SK-N-SH treated with all-trans-retinoic acid at 6 μM for 48 hours (cell line): ENCODE data around the gene PYGM.

Experiments used
- ARNTL ChIP-seq: fragments of 450-650 bp; formaldehyde crosslinking; IDR thresholded peaks from 2 replicates; pipeline ENCODE4 v1.5.0; 2020; ENCODE audit warnings: low read depth, mild to moderate bottlenecking, moderate library complexity, borderline replicate concordance
- BACH2 ChIP-seq: fragments of 250-450 bp; sonication (Bioruptor Pico); IDR thresholded peaks from 2 replicates; pipeline ENCODE4 v1.9.0; 2021; ENCODE audit warnings: mild to moderate bottlenecking, borderline replicate concordance
- ESRRG ChIP-seq: fragments of 250-450 bp; sonication (Bioruptor Pico); IDR thresholded peaks from 2 replicates; pipeline ENCODE4 v1.6.1; 2021; ENCODE audit warnings: mild to moderate bottlenecking
- GLIS3 ChIP-seq: fragments of 250-450 bp; sonication (Bioruptor Pico); IDR thresholded peaks from 2 replicates; pipeline ENCODE4 v1.5.0; 2020; ENCODE audit warnings: mild to moderate bottlenecking, moderate library complexity
- POU6F1 ChIP-seq: fragments of 250-450 bp; sonication (Bioruptor Pico); IDR thresholded peaks from 2 replicates; pipeline ENCODE4 v1.8.0; 2021; ENCODE audit warnings: low read depth, mild to moderate bottlenecking, moderate library complexity, borderline replicate concordance
- RARB ChIP-seq: fragments of 250-450 bp; sonication (Bioruptor Pico); IDR thresholded peaks from 2 replicates; pipeline ENCODE4 v1.8.0; 2021; ENCODE audit warnings: mild to moderate bottlenecking, moderate library complexity
- TOX ChIP-seq: fragments of 250-450 bp; sonication (Bioruptor Pico); IDR thresholded peaks from 2 replicates; pipeline ENCODE4 v1.8.0; 2021; ENCODE audit warnings: mild to moderate bottlenecking, moderate library complexity, borderline replicate concordance
- ZFP3 ChIP-seq: fragments of 250-450 bp; sonication (Bioruptor Pico); IDR thresholded peaks from 2 replicates; pipeline ENCODE4 v1.5.0; 2020; ENCODE audit warnings: mild to moderate bottlenecking, moderate library complexity
- ZFP30 ChIP-seq: fragments of 450-650 bp; formaldehyde crosslinking; IDR thresholded peaks from 2 replicates; pipeline ENCODE4 v1.5.0; 2022; ENCODE audit warnings: mild to moderate bottlenecking, moderate library complexity
- ZNF565 ChIP-seq: fragments of 450-650 bp; formaldehyde crosslinking; conservative IDR thresholded peaks from 2 replicates; pipeline ENCODE4 v1.5.0; 2020; ENCODE audit warnings: low read depth, mild to moderate bottlenecking, moderate library complexity
- ZNF70 ChIP-seq: fragments of 450-650 bp; formaldehyde crosslinking; IDR thresholded peaks from 2 replicates; pipeline ENCODE4 v1.5.0; 2020; ENCODE audit warnings: mild to moderate bottlenecking, moderate library complexity
- TF ChIP-seq, protein P1 (sequence below): fragments of 250-450 bp; sonication (Bioruptor Pico); IDR thresholded peaks from 2 replicates; pipeline ENCODE4 v1.8.0; 2020; ENCODE audit warnings: mild to moderate bottlenecking, moderate library complexity, borderline replicate concordance
- TF ChIP-seq, protein P2 (sequence below): fragments of 250-450 bp; sonication (Bioruptor Pico); IDR thresholded peaks from 2 replicates; pipeline ENCODE4 v1.5.1; 2021; ENCODE audit warnings: mild to moderate bottlenecking, moderate library complexity

- TF ChIP-seq ZNF565 (CRISPR knock-in tag) (no peak), ZNF70 (CRISPR knock-in tag) (no peak), ESRRG (CRISPR knock-in tag) (no peak), BACH2 (CRISPR knock-in tag) (no peak), TOX (no peak), ARNTL (CRISPR knock-in tag) (no peak), ZFP30 (CRISPR knock-in tag) (no peak), ZFP3 (no peak), POU6F1 (no peak), GLIS3 (CRISPR knock-in tag) (no peak), RARB (no peak)
- TF ChIP-seq, protein P1, sequence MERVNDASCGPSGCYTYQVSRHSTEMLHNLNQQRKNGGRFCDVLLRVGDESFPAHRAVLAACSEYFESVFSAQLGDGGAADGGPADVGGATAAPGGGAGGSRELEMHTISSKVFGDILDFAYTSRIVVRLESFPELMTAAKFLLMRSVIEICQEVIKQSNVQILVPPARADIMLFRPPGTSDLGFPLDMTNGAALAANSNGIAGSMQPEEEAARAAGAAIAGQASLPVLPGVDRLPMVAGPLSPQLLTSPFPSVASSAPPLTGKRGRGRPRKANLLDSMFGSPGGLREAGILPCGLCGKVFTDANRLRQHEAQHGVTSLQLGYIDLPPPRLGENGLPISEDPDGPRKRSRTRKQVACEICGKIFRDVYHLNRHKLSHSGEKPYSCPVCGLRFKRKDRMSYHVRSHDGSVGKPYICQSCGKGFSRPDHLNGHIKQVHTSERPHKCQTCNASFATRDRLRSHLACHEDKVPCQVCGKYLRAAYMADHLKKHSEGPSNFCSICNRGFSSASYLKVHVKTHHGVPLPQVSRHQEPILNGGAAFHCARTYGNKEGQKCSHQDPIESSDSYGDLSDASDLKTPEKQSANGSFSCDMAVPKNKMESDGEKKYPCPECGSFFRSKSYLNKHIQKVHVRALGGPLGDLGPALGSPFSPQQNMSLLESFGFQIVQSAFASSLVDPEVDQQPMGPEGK (CRISPR knock-in tag) = no peak
- TF ChIP-seq, protein P2, sequence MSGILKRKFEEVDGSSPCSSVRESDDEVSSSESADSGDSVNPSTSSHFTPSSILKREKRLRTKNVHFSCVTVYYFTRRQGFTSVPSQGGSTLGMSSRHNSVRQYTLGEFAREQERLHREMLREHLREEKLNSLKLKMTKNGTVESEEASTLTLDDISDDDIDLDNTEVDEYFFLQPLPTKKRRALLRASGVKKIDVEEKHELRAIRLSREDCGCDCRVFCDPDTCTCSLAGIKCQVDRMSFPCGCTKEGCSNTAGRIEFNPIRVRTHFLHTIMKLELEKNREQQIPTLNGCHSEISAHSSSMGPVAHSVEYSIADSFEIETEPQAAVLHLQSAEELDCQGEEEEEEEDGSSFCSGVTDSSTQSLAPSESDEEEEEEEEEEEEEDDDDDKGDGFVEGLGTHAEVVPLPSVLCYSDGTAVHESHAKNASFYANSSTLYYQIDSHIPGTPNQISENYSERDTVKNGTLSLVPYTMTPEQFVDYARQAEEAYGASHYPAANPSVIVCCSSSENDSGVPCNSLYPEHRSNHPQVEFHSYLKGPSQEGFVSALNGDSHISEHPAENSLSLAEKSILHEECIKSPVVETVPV (CRISPR knock-in tag) = no peak
Measured at GRCh38 chr11:64784813-64785581, 25.2 kb upstream of the PYGM start.
